Measurements from ENCODE around the gene DICER1. TPM values are rescaled to one million over a fixed set of nuclear protein-coding genes. Genes with fewer than 3 reads are reported as not detected.

DICER1 gene
- total RNA-seq, 1 experiment from 2014 or later = 57.1 TPM

DNA sequence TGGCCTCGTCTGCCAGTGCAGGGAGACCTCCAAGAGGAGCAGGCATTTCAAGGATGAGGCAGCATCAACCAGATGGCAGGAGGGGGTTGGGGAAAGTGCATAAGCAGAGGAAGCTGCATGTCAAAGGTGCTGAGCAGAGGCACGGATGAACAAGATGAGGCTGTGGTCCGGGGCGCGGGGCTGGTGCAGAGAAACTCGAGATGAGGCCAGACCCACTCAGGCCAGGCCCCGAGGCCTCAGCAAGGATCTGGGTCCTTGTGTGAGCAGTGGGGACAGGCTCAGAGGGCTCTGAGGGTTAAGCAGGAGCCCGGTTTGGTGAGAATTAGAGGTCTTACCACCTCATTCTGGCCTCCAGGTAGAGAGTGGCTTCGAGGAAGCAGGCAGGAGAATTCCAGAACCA, 98.8 kb downstream of the DICER1 start:
- CTCF ChIA-PET = no interaction called here
- TF ChIP-seq CTCF (conservative IDR thresholded peaks at IDR 0.05; ENCODE audit: low read depth, low read length) = no peak
- TF ChIP-seq EZH2 (IDR thresholded peaks at IDR 0.05; ENCODE audit: borderline replicate concordance, low read depth, low read length, poor library complexity, severe bottlenecking) = no peak
- POLR2A ChIA-PET (ENCODE audit: low non-redundant PET) = no interaction called here
- H3K36me3 ChIP-seq (ENCODE audit: insufficient read depth, low read length, poor library complexity, severe bottlenecking) = no peaks in the 10 kb centered on the region
- DNase-seq (ENCODE audit: low spot score) = no peak
- H3K27ac ChIP-seq (ENCODE audit: low read depth, low read length, poor library complexity, severe bottlenecking) = no peak overlapping the region
- H3K27me3 ChIP-seq (replicated peaks; ENCODE audit: insufficient read depth, low read depth, low read length, poor library complexity) = no peaks in the 10 kb centered on the region
- no TSS peak for BruUV-seq (replicated peaks)
- H3K4me1 ChIP-seq (ENCODE audit: insufficient read depth, low read length, poor library complexity, severe bottlenecking) = no peaks in the 10 kb centered on the region
- intact Hi-C loops (cut with micrococcal nuclease; ENCODE audit: unreplicated experiment) = no loop called here
- no peaks in the 10 kb centered on the region for H3K9me3 ChIP-seq (ENCODE audit: low read depth, low read length, poor library complexity, severe bottlenecking)
- H3K4me3 ChIP-seq (ENCODE audit: low read depth, low read length, poor library complexity, severe bottlenecking) = no peak overlapping the region

- intact Hi-C loops (cut with micrococcal nuclease; ENCODE audit: unreplicated experiment) = no loop called here
- CTCF ChIA-PET = no interaction called here
- H3K4me3 ChIP-seq (ENCODE audit: low read depth, low read length, poor library complexity, severe bottlenecking) = no peak overlapping the region
- no peaks in the 10 kb centered on the region for H3K9me3 ChIP-seq (ENCODE audit: low read depth, low read length, poor library complexity, severe bottlenecking)
- no TSS peak for BruUV-seq (replicated peaks)
- H3K4me1 ChIP-seq (ENCODE audit: insufficient read depth, low read length, poor library complexity, severe bottlenecking) = no peaks in the 10 kb centered on the region
- TF ChIP-seq EZH2 (IDR thresholded peaks at IDR 0.05; ENCODE audit: borderline replicate concordance, low read depth, low read length, poor library complexity, severe bottlenecking) = no peak
- TF ChIP-seq CTCF (conservative IDR thresholded peaks at IDR 0.05; ENCODE audit: low read depth, low read length) = no peak
- POLR2A ChIA-PET (ENCODE audit: low non-redundant PET) = no interaction called here
- DNase-seq (ENCODE audit: low spot score) = no peak
- H3K27me3 ChIP-seq (replicated peaks; ENCODE audit: insufficient read depth, low read depth, low read length, poor library complexity) = no peaks in the 10 kb centered on the region
- H3K36me3 ChIP-seq (ENCODE audit: insufficient read depth, low read length, poor library complexity, severe bottlenecking) = no peaks in the 10 kb centered on the region
- H3K27ac ChIP-seq (ENCODE audit: low read depth, low read length, poor library complexity, severe bottlenecking) = no peak overlapping the region
Observed at GRCh38 chr14:95057851-95058250, 99.5 kb downstream of the DICER1 start.

GRCh38 chr14:95057147-95057546, 100.2 kb downstream of the DICER1 start:
- Histone ChIP-seq H3K27ac (ENCODE audit: low read depth, low read length, poor library complexity, severe bottlenecking) (no peak overlapping the region), H3K4me3 (ENCODE audit: low read depth, low read length, poor library complexity, severe bottlenecking) (no peak overlapping the region), H3K4me1 (ENCODE audit: insufficient read depth, low read length, poor library complexity, severe bottlenecking) (no peaks in the 10 kb centered on the region), H3K36me3 (ENCODE audit: insufficient read depth, low read length, poor library complexity, severe bottlenecking) (no peaks in the 10 kb centered on the region), H3K27me3 (replicated peaks; ENCODE audit: insufficient read depth, low read depth, low read length, poor library complexity) (no peaks in the 10 kb centered on the region), H3K9me3 (ENCODE audit: low read depth, low read length, poor library complexity, severe bottlenecking) (no peaks in the 10 kb centered on the region)
- no peak for DNase-seq (ENCODE audit: low spot score)
- BruUV-seq (replicated peaks) = no TSS peak
- ChIA-PET CTCF (no interaction called here), POLR2A (ENCODE audit: low non-redundant PET) (no interaction called here)
- TF ChIP-seq EZH2 (IDR thresholded peaks at IDR 0.05; ENCODE audit: borderline replicate concordance, low read depth, low read length, poor library complexity, severe bottlenecking) = no peak
- TF ChIP-seq CTCF (conservative IDR thresholded peaks at IDR 0.05; ENCODE audit: low read depth, low read length) = no peak
- intact Hi-C loops (cut with micrococcal nuclease; ENCODE audit: unreplicated experiment) = no loop called here
